ENCODE measurements around the gene VTA1. TPM values are rescaled to one million over a fixed set of nuclear protein-coding genes. Genes with fewer than 3 reads are reported as not detected.

The VTA1 gene
- total and polyA plus RNA-seq, 2 of the 13 experiments (the other 11 are each of a cell fraction or from before 2014, with no cell fraction given): 70.7 to 89.1 TPM

DNA sequence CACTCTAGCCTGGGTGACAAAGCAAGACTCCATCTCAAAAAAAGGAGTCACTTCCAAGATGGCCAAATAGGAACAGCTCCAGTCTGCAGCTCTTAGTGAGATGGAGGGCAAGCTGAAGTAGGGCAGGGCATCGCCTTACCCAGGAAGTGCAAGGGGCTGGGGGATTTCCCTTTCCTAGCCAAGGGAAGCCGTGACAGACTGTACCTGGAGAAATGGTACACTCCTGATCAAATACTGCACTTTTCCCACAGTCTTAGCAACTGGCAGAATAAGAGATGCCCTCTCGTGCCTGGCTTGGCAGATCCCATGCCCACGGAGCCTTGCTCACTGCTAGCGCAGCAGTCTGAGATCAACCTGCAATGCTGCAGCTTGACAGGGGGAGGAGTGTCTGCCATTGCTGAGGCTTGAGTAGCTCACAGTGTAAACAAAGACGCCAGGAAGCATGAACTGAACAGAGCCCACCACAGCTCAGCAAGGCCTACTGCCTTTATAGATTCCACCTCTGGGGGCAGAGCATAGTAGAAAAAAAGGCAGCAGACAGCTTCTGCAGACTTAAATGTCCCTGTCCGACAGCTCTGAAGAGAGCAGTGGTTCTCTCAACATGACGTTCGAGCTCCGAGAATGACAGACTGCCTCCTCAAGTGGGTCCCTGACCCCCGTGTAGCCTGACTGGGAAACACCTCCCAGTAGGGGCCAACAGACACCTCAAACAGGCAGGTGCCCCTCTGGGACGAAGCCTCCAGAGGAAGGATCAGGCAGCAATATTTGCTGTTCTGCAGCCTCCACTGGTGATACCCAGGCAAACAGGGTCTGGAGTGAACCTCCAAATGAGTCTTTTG, 85.4 kb downstream of the VTA1 start (continued):
- TF ChIP-seq ZNF343 (CRISPR knock-in tag; IDR thresholded peaks at IDR 0.05): peak; percentile 50; the same call in 1 of the 2 replicates
- TF ChIP-seq, protein P1, sequence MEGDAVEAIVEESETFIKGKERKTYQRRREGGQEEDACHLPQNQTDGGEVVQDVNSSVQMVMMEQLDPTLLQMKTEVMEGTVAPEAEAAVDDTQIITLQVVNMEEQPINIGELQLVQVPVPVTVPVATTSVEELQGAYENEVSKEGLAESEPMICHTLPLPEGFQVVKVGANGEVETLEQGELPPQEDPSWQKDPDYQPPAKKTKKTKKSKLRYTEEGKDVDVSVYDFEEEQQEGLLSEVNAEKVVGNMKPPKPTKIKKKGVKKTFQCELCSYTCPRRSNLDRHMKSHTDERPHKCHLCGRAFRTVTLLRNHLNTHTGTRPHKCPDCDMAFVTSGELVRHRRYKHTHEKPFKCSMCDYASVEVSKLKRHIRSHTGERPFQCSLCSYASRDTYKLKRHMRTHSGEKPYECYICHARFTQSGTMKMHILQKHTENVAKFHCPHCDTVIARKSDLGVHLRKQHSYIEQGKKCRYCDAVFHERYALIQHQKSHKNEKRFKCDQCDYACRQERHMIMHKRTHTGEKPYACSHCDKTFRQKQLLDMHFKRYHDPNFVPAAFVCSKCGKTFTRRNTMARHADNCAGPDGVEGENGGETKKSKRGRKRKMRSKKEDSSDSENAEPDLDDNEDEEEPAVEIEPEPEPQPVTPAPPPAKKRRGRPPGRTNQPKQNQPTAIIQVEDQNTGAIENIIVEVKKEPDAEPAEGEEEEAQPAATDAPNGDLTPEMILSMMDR (CRISPR knock-in tag; IDR thresholded peaks at IDR 0.05): peak; percentile 97
- TF ChIP-seq, protein P2, sequence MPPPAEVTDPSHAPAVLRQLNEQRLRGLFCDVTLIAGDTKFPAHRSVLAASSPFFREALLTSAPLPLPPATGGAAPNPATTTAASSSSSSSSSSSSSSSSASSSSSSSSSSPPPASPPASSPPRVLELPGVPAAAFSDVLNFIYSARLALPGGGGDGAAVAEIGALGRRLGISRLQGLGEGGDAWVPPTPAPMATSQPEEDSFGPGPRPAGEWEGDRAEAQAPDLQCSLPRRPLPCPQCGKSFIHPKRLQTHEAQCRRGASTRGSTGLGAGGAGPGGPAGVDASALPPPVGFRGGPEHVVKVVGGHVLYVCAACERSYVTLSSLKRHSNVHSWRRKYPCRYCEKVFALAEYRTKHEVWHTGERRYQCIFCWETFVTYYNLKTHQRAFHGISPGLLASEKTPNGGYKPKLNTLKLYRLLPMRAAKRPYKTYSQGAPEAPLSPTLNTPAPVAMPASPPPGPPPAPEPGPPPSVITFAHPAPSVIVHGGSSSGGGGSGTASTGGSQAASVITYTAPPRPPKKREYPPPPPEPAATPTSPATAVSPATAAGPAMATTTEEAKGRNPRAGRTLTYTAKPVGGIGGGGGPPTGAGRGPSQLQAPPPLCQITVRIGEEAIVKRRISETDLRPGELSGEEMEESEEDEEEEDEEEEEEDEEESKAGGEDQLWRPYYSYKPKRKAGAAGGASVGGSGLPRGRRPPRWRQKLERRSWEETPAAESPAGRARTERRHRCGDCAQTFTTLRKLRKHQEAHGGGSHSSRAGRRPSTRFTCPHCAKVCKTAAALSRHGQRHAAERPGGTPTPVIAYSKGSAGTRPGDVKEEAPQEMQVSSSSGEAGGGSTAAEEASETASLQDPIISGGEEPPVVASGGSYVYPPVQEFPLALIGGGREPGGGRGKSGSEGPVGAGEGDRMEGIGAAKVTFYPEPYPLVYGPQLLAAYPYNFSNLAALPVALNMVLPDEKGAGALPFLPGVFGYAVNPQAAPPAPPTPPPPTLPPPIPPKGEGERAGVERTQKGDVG (CRISPR knock-in tag; IDR thresholded peaks at IDR 0.05; ENCODE audit: borderline replicate concordance): peak; percentile 94
- peak; percentile 68; the same call in 1 of the 2 replicates for TF ChIP-seq AKAP8 (CRISPR knock-in tag; IDR thresholded peaks at IDR 0.05)
- peak; percentile 78 for TF ChIP-seq ZNF644 (CRISPR knock-in tag; IDR thresholded peaks at IDR 0.05; ENCODE audit: low read depth)
- TF ChIP-seq DMAP1 (CRISPR knock-in tag; IDR thresholded peaks at IDR 0.05): peak; percentile 56; the same call in 1 of the 2 replicates
- TF ChIP-seq TBX2 (CRISPR knock-in tag; IDR thresholded peaks at IDR 0.05; ENCODE audit: borderline replicate concordance): peak; percentile 84
- TF ChIP-seq MIXL1 (CRISPR knock-in tag; IDR thresholded peaks at IDR 0.05): peak; percentile 65
- TF ChIP-seq, protein P3, sequence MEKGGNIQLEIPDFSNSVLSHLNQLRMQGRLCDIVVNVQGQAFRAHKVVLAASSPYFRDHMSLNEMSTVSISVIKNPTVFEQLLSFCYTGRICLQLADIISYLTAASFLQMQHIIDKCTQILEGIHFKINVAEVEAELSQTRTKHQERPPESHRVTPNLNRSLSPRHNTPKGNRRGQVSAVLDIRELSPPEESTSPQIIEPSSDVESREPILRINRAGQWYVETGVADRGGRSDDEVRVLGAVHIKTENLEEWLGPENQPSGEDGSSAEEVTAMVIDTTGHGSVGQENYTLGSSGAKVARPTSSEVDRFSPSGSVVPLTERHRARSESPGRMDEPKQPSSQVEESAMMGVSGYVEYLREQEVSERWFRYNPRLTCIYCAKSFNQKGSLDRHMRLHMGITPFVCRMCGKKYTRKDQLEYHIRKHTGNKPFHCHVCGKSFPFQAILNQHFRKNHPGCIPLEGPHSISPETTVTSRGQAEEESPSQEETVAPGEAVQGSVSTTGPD (CRISPR knock-in tag; IDR thresholded peaks at IDR 0.05): peak; percentile 57; the same call in 1 of the 2 replicates
- TF ChIP-seq, protein P4, sequence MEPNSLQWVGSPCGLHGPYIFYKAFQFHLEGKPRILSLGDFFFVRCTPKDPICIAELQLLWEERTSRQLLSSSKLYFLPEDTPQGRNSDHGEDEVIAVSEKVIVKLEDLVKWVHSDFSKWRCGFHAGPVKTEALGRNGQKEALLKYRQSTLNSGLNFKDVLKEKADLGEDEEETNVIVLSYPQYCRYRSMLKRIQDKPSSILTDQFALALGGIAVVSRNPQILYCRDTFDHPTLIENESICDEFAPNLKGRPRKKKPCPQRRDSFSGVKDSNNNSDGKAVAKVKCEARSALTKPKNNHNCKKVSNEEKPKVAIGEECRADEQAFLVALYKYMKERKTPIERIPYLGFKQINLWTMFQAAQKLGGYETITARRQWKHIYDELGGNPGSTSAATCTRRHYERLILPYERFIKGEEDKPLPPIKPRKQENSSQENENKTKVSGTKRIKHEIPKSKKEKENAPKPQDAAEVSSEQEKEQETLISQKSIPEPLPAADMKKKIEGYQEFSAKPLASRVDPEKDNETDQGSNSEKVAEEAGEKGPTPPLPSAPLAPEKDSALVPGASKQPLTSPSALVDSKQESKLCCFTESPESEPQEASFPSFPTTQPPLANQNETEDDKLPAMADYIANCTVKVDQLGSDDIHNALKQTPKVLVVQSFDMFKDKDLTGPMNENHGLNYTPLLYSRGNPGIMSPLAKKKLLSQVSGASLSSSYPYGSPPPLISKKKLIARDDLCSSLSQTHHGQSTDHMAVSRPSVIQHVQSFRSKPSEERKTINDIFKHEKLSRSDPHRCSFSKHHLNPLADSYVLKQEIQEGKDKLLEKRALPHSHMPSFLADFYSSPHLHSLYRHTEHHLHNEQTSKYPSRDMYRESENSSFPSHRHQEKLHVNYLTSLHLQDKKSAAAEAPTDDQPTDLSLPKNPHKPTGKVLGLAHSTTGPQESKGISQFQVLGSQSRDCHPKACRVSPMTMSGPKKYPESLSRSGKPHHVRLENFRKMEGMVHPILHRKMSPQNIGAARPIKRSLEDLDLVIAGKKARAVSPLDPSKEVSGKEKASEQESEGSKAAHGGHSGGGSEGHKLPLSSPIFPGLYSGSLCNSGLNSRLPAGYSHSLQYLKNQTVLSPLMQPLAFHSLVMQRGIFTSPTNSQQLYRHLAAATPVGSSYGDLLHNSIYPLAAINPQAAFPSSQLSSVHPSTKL (CRISPR knock-in tag; IDR thresholded peaks at IDR 0.05): peak; percentile 89
- TF ChIP-seq ZNF205 (CRISPR knock-in tag; IDR thresholded peaks at IDR 0.05): peak; percentile 88
- peak; percentile 85; the same call in 1 of the 2 replicates for TF ChIP-seq ZKSCAN8 (CRISPR knock-in tag; IDR thresholded peaks at IDR 0.05; ENCODE audit: borderline replicate concordance)

Data from HepG2 (cell line).